ENCODE measurements around the gene ANKRD63.

GRCh38 chr15:40306908-40307307, 24.0 kb upstream of the ANKRD63 start:
- TF ChIP-seq CTCF (IDR thresholded peaks at IDR 0.05) (no peak), POLR2A (IDR thresholded peaks at IDR 0.05) (no peak)
